Kidney epithelial cell (primary cell): Measurements from ENCODE around the gene MEF2B. TPM values are rescaled to one million over a fixed set of nuclear protein-coding genes. Genes with fewer than 3 reads are reported as not detected.
A peak's percentile ranks its signal among the peaks of the same experiment; 100 is the strongest.

Experiments
- DNase-seq: peaks from one replicate; pipeline ENCODE4 v3.0.0-alpha.2; 2010; ENCODE audit warnings: low read depth
- H3K27me3 ChIP-seq: 2 replicates; pipeline ENCODE4 v1.6.0; 2011; ENCODE audit warnings: low read length; ENCODE audit not compliant: control insufficient read depth, insufficient read depth
- H3K36me3 ChIP-seq: 2 replicates; pipeline ENCODE4 v1.5.1; 2011; ENCODE audit warnings: low read length; ENCODE audit not compliant: control insufficient read depth, insufficient read depth
- H3K4me3 ChIP-seq: 2 replicates; pipeline ENCODE4 v1.5.1; 2011; ENCODE audit warnings: low read depth, mild to moderate bottlenecking, control low read depth, low read length
- CTCF ChIP-seq: IDR thresholded peaks from 2 replicates; pipeline ENCODE4 v1.5.1; 2011; ENCODE audit warnings: mild to moderate bottlenecking, moderate library complexity, low read length, control low read depth, inconsistent platforms; ENCODE audit not compliant: insufficient read depth, poor library complexity, severe bottlenecking
- total RNA-seq: library from RNA; depleted of rRNA; stranded (reverse); fragments of >200 nt; gene quantifications from 2 replicates; pipeline ENCODE4 v1.2.3, GENCODE V29; 2015

The MEF2B gene
- total RNA-seq, 1 donor from 2014 or later = 0.13 TPM

GRCh38 chr19:19201697-19202630 lies 31.9 kb upstream of the MEF2B start:
- TF ChIP-seq CTCF = no peak
- peaks cover 1% of the 10 kb centered on the region for H3K36me3 ChIP-seq
- no peak for DNase-seq
- H3K27me3 ChIP-seq = peaks cover 2% of the 10 kb centered on the region
- peak overlapping the region; percentile 56 for H3K4me3 ChIP-seq

- no peaks in the 10 kb centered on the region for H3K27me3 ChIP-seq
- H3K4me3 ChIP-seq = no peak overlapping the region
- no peak for DNase-seq
- no peak for TF ChIP-seq CTCF
- H3K36me3 ChIP-seq = peaks cover 3% of the 10 kb centered on the region
Measured at GRCh38 chr19:19193926-19194325, 23.9 kb upstream of the MEF2B start.

GRCh38 chr19:19192910-19193423 lies 22.9 kb upstream of the MEF2B start:
- H3K36me3 ChIP-seq = peaks cover 3% of the 10 kb centered on the region
- peak overlapping the region; percentile 89 for H3K4me3 ChIP-seq
- H3K27me3 ChIP-seq = no peaks in the 10 kb centered on the region
- no peak for TF ChIP-seq CTCF
- DNase-seq = no peak

- peak; percentile 92 for DNase-seq
- peaks cover 3% of the 10 kb centered on the region for H3K36me3 ChIP-seq
- H3K27me3 ChIP-seq = no peaks in the 10 kb centered on the region
- no peak for TF ChIP-seq CTCF
- H3K4me3 ChIP-seq = peak within 1 kb of the TSS; percentile 91
Measured at GRCh38 chr19:19192078-19192882, 22.2 kb upstream of the MEF2B start, which contains the start of the genes BORCS8 and RFXANK. TSS of gene BORCS8 (minus strand) at chr19:19192152. CDS start at chr19:19192117, 35 bp downstream. TSS of gene RFXANK (plus strand) at chr19:19192258. CDS start at chr19:19193947, 1,689 bp downstream.

- TF ChIP-seq CTCF = no peak
- DNase-seq = no peak
- peaks cover 1% of the 10 kb centered on the region for H3K36me3 ChIP-seq
- H3K27me3 ChIP-seq = no peaks in the 10 kb centered on the region
- peak overlapping the region; percentile 91 for H3K4me3 ChIP-seq
Measured at GRCh38 chr19:19191768-19192077, 21.7 kb upstream of the MEF2B start.
